ENCODE results near the gene MYOCD.

GRCh38 chr17:12659500-12659899 is 6.2 kb upstream of the MYOCD start:
- TF ChIP-seq CTCF (IDR thresholded peaks at IDR 0.05): no peak
- no peak for TF ChIP-seq POLR2A (IDR thresholded peaks at IDR 0.05)
- TF ChIP-seq EP300 (IDR thresholded peaks at IDR 0.05): no peak

Data from ovary (tissue), 3 donors.